Measurements from ENCODE around the gene PROSER2. TPM values are rescaled to one million over a fixed set of nuclear protein-coding genes. Genes with fewer than 3 reads are reported as not detected.

PROSER2 gene
- total and polyA plus RNA-seq, 8 donors, result 1.3 to 16.2 (median 5.7) TPM; not detected in 1

GRCh38 chr10:11828682-11829284 is 5.6 kb downstream of the PROSER2 start:
- H3K4me1 ChIP-seq, result peaks cover 8 to 68% (median 46%) of the 10 kb centered on the region in 4 donors
- no peaks in the 10 kb centered on the region for H3K36me3 ChIP-seq
- no peak overlapping the region for H3K27ac ChIP-seq
- no peak for DNase-seq
- peaks cover 0 to 18% (median 1%) of the 10 kb centered on the region in 3 donors for H3K27me3 ChIP-seq
- intact Hi-C loops (cut with DNase I; ENCODE audit: low total_unique reads), result no loop called here
- no peaks in the 10 kb centered on the region for H3K9me3 ChIP-seq
- TF ChIP-seq POLR2A (IDR thresholded peaks at IDR 0.05), result no peak
- TF ChIP-seq, protein P1, sequence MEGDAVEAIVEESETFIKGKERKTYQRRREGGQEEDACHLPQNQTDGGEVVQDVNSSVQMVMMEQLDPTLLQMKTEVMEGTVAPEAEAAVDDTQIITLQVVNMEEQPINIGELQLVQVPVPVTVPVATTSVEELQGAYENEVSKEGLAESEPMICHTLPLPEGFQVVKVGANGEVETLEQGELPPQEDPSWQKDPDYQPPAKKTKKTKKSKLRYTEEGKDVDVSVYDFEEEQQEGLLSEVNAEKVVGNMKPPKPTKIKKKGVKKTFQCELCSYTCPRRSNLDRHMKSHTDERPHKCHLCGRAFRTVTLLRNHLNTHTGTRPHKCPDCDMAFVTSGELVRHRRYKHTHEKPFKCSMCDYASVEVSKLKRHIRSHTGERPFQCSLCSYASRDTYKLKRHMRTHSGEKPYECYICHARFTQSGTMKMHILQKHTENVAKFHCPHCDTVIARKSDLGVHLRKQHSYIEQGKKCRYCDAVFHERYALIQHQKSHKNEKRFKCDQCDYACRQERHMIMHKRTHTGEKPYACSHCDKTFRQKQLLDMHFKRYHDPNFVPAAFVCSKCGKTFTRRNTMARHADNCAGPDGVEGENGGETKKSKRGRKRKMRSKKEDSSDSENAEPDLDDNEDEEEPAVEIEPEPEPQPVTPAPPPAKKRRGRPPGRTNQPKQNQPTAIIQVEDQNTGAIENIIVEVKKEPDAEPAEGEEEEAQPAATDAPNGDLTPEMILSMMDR (IDR thresholded peaks at IDR 0.05), result no peak
- no peak for TF ChIP-seq POLR2AphosphoS5 (IDR thresholded peaks at IDR 0.05)
- no peak overlapping the region for H3K4me3 ChIP-seq
- 71 to 82% (median 77%) methylated on average over 11 of the region's 11 CpGs for WGBS, 5 donors

DNA sequence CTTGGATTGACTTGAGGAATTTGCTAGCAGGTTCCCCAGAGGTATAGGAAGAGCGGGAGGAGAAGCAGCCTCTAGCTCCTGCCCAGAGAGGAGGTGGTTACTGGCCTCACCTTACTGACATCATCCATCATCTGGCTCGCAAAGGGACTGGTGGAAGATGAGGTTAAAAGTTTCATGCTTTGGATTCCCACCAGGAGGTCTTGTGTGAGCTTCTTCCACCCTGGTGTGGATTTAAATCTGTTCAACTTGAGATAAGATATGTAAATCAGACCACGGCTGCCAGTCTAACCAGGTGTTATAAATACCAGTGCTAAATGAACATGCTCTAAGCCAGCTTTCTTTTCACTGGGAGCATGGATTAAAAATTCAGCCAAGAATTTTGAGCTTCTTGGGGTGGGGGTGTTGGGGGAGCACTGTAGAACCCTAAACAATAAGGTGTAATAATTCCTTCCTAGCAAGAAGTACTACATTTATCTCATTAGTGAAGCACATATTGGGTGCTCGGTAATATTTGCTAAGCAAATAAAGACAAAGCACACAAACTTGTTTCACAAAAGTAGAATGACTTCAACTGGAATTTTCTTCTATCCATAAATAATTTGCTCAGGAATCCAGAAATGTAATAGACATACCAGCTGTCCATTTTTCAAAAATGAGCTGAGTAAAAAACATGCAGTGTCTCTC is 7.8 kb downstream of the PROSER2 start:
- intact Hi-C loops (cut with DNase I; ENCODE audit: low total_unique reads), result no loop called here
- H3K9me3 ChIP-seq, result no peaks in the 10 kb centered on the region
- H3K27me3 ChIP-seq, result no peaks in the 10 kb centered on the region
- H3K27ac ChIP-seq, result peak overlapping the region; percentile 71 to 86 (median 73)
- no peaks in the 10 kb centered on the region for H3K36me3 ChIP-seq
- 25 to 57% (median 37%) methylated on average over 4 of the region's 4 CpGs for WGBS, 5 donors
- no peak overlapping the region for H3K4me3 ChIP-seq
- DNase-seq, result peak; percentile 58 to 63
- no peak for TF ChIP-seq EP300 (IDR thresholded peaks at IDR 0.05)
- TF ChIP-seq POLR2AphosphoS5 (IDR thresholded peaks at IDR 0.05), result peak in 2 of 3 donors; percentile 26 to 27
- TF ChIP-seq, protein P1 (IDR thresholded peaks at IDR 0.05), result no peak
- TF ChIP-seq POLR2A (IDR thresholded peaks at IDR 0.05), result no peak
- H3K4me1 ChIP-seq, result peaks cover 0 to 59% (median 40%) of the 10 kb centered on the region in 4 donors

DNA sequence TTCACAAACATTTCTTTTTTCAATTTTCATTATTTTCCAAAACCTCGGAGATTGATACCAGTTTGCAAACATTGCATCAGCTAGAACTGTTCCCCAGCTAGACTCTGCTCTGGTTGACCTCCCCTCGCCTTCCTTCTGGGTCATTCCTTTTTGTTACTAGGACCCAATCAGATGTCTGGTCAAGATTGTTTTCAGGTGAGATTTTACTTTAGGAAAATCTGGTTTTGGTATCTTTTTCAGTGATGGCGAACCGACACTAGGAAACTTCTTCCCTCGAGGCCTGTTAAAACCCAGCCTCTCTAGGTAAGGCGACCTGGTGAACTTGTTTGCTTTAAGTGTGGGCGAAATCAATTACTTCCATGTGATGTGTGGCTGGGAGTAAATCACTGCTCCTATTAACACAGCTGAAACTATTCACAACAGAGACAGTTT is 8.4 kb downstream of the PROSER2 start:
- Histone ChIP-seq H3K36me3 (no peaks in the 10 kb centered on the region), H3K9me3 (no peaks in the 10 kb centered on the region), H3K27ac (peak overlapping the region; percentile 71 to 86 (median 73)), H3K4me3 (no peak overlapping the region), H3K27me3 (no peaks in the 10 kb centered on the region), H3K4me1 (peaks cover 0 to 54% (median 40%) of the 10 kb centered on the region in 4 donors)
- TF ChIP-seq, protein P1 (IDR thresholded peaks at IDR 0.05), result no peak
- TF ChIP-seq POLR2A (IDR thresholded peaks at IDR 0.05), result no peak
- no peak for TF ChIP-seq POLR2AphosphoS5 (IDR thresholded peaks at IDR 0.05)
- TF ChIP-seq EP300 (IDR thresholded peaks at IDR 0.05), result no peak
- DNase-seq, result peak in 1 of 2 donors; percentile 66
- 32 to 61% (median 38%) methylated on average over 7 of the region's 7 CpGs for WGBS, 5 donors
- intact Hi-C loops (cut with DNase I; ENCODE audit: low total_unique reads), result no loop called here

- no peaks in the 10 kb centered on the region for H3K9me3 ChIP-seq
- H3K27me3 ChIP-seq, result no peaks in the 10 kb centered on the region
- DNase-seq, result peak in 1 of 2 donors; percentile 33
- no peaks in the 10 kb centered on the region for H3K36me3 ChIP-seq
- H3K27ac ChIP-seq, result peak overlapping the region; percentile 71 to 86 (median 73)
- H3K4me3 ChIP-seq, result no peak overlapping the region
- WGBS, 5 donors, result 39 to 60% (median 44%) methylated on average over 5 of the region's 5 CpGs
- peaks cover 0 to 49% (median 40%) of the 10 kb centered on the region in 4 donors for H3K4me1 ChIP-seq
- no peak for TF ChIP-seq POLR2AphosphoS5 (IDR thresholded peaks at IDR 0.05)
- no peak for TF ChIP-seq POLR2A (IDR thresholded peaks at IDR 0.05)
- TF ChIP-seq EP300 (IDR thresholded peaks at IDR 0.05), result no peak
- TF ChIP-seq, protein P1 (IDR thresholded peaks at IDR 0.05), result no peak
- intact Hi-C loops (cut with DNase I; ENCODE audit: low total_unique reads), result no loop called here
These were observed 8.9 kb downstream of the PROSER2 start for GRCh38 chr10:11832042-11832441.
